GM23338 (cell line): ENCODE results near the gene LRRIQ4. TPM values are rescaled to one million over a fixed set of nuclear protein-coding genes. Genes with fewer than 3 reads are reported as not detected.

Source experiments
- ATAC-seq: fragments of 200-7000 bp; cut with Tn5 transposase; 3 replicates; pipeline ENCODE4 v1.9.1; 2020
- DNase-seq: peaks from one replicate; pipeline ENCODE4 v3.0.0-alpha.2; 2015; ENCODE audit warnings: low spot score
- H2AFZ ChIP-seq: fragments of 200-600 bp; sonication (generic); 2 replicates; pipeline ENCODE4 v1.8.0; 2016; ENCODE audit warnings: antibody characterized with exemption, mild to moderate bottlenecking, moderate library complexity
- H3F3A ChIP-seq: fragments of 200-600 bp; sonication (generic); replicated peaks from 2 replicates; pipeline ENCODE4 v1.8.0; 2017; ENCODE audit warnings: antibody characterized with exemption, mixed run types, low read depth
- H3K27ac ChIP-seq: fragments of 200-600 bp; sonication (generic); 2 replicates; pipeline ENCODE4 v1.6.1; 2016; ENCODE audit warnings: low read depth
- H3K27me3 ChIP-seq: fragments of 200-600 bp; sonication (generic); 2 replicates; pipeline ENCODE4 v1.8.0; 2016; ENCODE audit warnings: mild to moderate bottlenecking, mixed run types, moderate library complexity; ENCODE audit not compliant: insufficient read depth
- H3K36me3 ChIP-seq: fragments of 200-600 bp; sonication (generic); 2 replicates; pipeline ENCODE4 v1.8.0; 2016; ENCODE audit warnings: mild to moderate bottlenecking; ENCODE audit not compliant: insufficient read depth
- H3K4me1 ChIP-seq: fragments of 200-600 bp; sonication (generic); 2 replicates; pipeline ENCODE4 v1.8.0; 2016; ENCODE audit warnings: mild to moderate bottlenecking, moderate library complexity; ENCODE audit not compliant: insufficient read depth
- H3K4me2 ChIP-seq: fragments of 200-600 bp; sonication (generic); 2 replicates; pipeline ENCODE4 v1.7.1; 2017; ENCODE audit warnings: mixed run types
- H3K4me3 ChIP-seq: fragments of 200-600 bp; sonication (generic); 2 replicates; pipeline ENCODE4 v1.6.1; 2016; ENCODE audit warnings: mixed run types
- H3K79me2 ChIP-seq: fragments of 200-600 bp; sonication (generic); replicated peaks from 2 replicates; pipeline ENCODE4 v1.8.0; 2017; ENCODE audit warnings: mild to moderate bottlenecking; ENCODE audit not compliant: insufficient read depth
- H3K9me2 ChIP-seq: fragments of 200-600 bp; sonication (generic); 2 replicates; pipeline ENCODE4 v1.8.0; 2017; ENCODE audit not compliant: insufficient read depth
- H4K20me1 ChIP-seq: fragments of 200-600 bp; sonication (generic); replicated peaks from 2 replicates; pipeline ENCODE4 v1.8.0; 2017; ENCODE audit warnings: mild to moderate bottlenecking; ENCODE audit not compliant: insufficient read depth
- H3K27ac Mint-ChIP-seq: 2 replicates; pipeline ENCODE4 v1.8.0; 2020; ENCODE audit warnings: inconsistent platforms, mild to moderate bottlenecking, moderate library complexity, mixed read lengths
- H3K27me3 Mint-ChIP-seq: 3 replicates; pipeline ENCODE4 v1.8.0; 2022; ENCODE audit warnings: low read depth, mild to moderate bottlenecking, moderate library complexity, mixed read lengths, inconsistent platforms; ENCODE audit not compliant: insufficient read depth, poor library complexity
- H3K36me3 Mint-ChIP-seq: 3 replicates; pipeline ENCODE4 v1.8.0; 2021; ENCODE audit warnings: low read depth, mild to moderate bottlenecking, inconsistent platforms, moderate library complexity, mixed read lengths
- H3K4me1 Mint-ChIP-seq: 3 replicates; pipeline ENCODE4 v1.8.0; 2020; ENCODE audit warnings: mild to moderate bottlenecking, inconsistent platforms, mixed read lengths
- H3K4me3 Mint-ChIP-seq: 3 replicates; pipeline ENCODE4 v1.8.0; 2021; ENCODE audit warnings: moderate library complexity, mild to moderate bottlenecking, inconsistent platforms, mixed read lengths
- H3K9me3 Mint-ChIP-seq: 3 replicates; pipeline ENCODE4 v1.8.0; 2020; ENCODE audit warnings: moderate library complexity, mild to moderate bottlenecking, inconsistent platforms, mixed read lengths
- CREB1 ChIP-seq: fragments of 250-450 bp; sonication (Bioruptor Pico); IDR thresholded peaks from 2 replicates; pipeline ENCODE4 v1.5.0; 2020; ENCODE audit warnings: low read depth, mild to moderate bottlenecking, moderate library complexity
- EZH2phosphoT487 ChIP-seq: fragments of 200-600 bp; sonication (generic); IDR thresholded peaks from one replicate; pipeline ENCODE4 v1.8.1; 2018; ENCODE audit warnings: antibody characterized with exemption; ENCODE audit not compliant: unreplicated experiment
- JUNB ChIP-seq: IDR thresholded peaks from one replicate; pipeline ENCODE4 v1.6.1; 2016; ENCODE audit warnings: antibody characterized with exemption; ENCODE audit not compliant: unreplicated experiment
- POLR2AphosphoS5 ChIP-seq: IDR thresholded peaks from 2 replicates; pipeline ENCODE4 v1.6.1; 2016; ENCODE audit warnings: antibody characterized with exemption, low read depth
- STAT1 ChIP-seq: IDR thresholded peaks from one replicate; pipeline ENCODE4 v1.6.1; 2016; ENCODE audit warnings: antibody characterized with exemption; ENCODE audit not compliant: unreplicated experiment
- ZNF114 ChIP-seq: fragments of 250-450 bp; sonication (Bioruptor Pico); IDR thresholded peaks from 2 replicates; pipeline ENCODE4 v1.5.0; 2020; ENCODE audit warnings: mild to moderate bottlenecking, moderate library complexity
- polyA plus RNA-seq: library from polyadenylated mRNA; unstranded; fragments of >200 nt; fragmentation: Nextera tagmentation; extraction: Ambion mirVana; gene quantifications from 2 replicates; pipeline ENCODE4 v1.2.1, GENCODE V29; 2016
- total RNA-seq: library from RNA; depleted of rRNA; stranded (reverse); fragments of >200 nt; shearing (Covaris generic); gene quantifications from 2 replicates; pipeline ENCODE4 v1.2.3, GENCODE V29; 2014
- TF ChIP-seq, protein P1 (sequence below): fragments of 250-450 bp; sonication (Bioruptor Pico); IDR thresholded peaks from 2 replicates; pipeline ENCODE4 v1.5.0; 2020; ENCODE audit warnings: mild to moderate bottlenecking, moderate library complexity
- TF ChIP-seq, protein P2 (sequence below), 2 experiments: fragments of 200-600 bp in 1 of 2; sonication (generic) in 1 of 2; conservative IDR thresholded peaks; 2 replicates each; pipeline versions ENCODE4 v1.5.1 to v1.6.1; 2016 to 2017; ENCODE audit warnings: antibody characterized with exemption in 2 of 2, low read depth in 2 of 2, mild to moderate bottlenecking in 2 of 2, moderate library complexity in 1 of 2
- TF ChIP-seq, protein P3 (sequence below): IDR thresholded peaks from one replicate; pipeline ENCODE4 v1.6.1; 2018; ENCODE audit warnings: antibody characterized with exemption; ENCODE audit not compliant: unreplicated experiment

Gene LRRIQ4
- total and polyA plus RNA-seq, 2 experiments from 2014 or later = 0.29 TPM; not detected in 1

DNA sequence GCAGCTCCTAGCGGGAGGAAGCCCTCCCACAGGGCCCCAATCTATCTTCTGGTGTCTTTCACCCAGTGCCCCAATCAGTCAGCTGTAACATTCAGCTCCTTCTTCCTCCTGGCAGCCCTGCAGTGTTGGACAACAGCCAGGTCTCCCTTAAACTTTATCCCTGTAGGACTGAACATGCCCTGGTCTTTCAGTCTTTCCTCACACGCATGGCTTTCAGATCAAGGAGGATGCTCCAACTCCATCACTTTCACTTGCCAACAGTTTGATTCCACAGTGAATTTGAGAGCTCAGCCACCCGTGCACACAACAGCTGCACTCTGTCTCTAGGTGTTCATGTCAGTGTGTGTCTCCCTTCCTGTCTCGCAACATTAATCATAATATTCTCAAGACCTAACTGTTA, 28.5 kb downstream of the LRRIQ4 start:
- H3K4me3 Mint-ChIP-seq = no peak overlapping the region
- H3K4me2 ChIP-seq = no peak overlapping the region
- H3K36me3 ChIP-seq = no peaks in the 10 kb centered on the region
- H3F3A ChIP-seq = no peaks in the 10 kb centered on the region
- H3K79me2 ChIP-seq = no peaks in the 10 kb centered on the region
- peaks cover 8% of the 10 kb centered on the region for H3K4me1 Mint-ChIP-seq
- ATAC-seq (no peak), DNase-seq (no peak)
- TF ChIP-seq, protein P1, sequence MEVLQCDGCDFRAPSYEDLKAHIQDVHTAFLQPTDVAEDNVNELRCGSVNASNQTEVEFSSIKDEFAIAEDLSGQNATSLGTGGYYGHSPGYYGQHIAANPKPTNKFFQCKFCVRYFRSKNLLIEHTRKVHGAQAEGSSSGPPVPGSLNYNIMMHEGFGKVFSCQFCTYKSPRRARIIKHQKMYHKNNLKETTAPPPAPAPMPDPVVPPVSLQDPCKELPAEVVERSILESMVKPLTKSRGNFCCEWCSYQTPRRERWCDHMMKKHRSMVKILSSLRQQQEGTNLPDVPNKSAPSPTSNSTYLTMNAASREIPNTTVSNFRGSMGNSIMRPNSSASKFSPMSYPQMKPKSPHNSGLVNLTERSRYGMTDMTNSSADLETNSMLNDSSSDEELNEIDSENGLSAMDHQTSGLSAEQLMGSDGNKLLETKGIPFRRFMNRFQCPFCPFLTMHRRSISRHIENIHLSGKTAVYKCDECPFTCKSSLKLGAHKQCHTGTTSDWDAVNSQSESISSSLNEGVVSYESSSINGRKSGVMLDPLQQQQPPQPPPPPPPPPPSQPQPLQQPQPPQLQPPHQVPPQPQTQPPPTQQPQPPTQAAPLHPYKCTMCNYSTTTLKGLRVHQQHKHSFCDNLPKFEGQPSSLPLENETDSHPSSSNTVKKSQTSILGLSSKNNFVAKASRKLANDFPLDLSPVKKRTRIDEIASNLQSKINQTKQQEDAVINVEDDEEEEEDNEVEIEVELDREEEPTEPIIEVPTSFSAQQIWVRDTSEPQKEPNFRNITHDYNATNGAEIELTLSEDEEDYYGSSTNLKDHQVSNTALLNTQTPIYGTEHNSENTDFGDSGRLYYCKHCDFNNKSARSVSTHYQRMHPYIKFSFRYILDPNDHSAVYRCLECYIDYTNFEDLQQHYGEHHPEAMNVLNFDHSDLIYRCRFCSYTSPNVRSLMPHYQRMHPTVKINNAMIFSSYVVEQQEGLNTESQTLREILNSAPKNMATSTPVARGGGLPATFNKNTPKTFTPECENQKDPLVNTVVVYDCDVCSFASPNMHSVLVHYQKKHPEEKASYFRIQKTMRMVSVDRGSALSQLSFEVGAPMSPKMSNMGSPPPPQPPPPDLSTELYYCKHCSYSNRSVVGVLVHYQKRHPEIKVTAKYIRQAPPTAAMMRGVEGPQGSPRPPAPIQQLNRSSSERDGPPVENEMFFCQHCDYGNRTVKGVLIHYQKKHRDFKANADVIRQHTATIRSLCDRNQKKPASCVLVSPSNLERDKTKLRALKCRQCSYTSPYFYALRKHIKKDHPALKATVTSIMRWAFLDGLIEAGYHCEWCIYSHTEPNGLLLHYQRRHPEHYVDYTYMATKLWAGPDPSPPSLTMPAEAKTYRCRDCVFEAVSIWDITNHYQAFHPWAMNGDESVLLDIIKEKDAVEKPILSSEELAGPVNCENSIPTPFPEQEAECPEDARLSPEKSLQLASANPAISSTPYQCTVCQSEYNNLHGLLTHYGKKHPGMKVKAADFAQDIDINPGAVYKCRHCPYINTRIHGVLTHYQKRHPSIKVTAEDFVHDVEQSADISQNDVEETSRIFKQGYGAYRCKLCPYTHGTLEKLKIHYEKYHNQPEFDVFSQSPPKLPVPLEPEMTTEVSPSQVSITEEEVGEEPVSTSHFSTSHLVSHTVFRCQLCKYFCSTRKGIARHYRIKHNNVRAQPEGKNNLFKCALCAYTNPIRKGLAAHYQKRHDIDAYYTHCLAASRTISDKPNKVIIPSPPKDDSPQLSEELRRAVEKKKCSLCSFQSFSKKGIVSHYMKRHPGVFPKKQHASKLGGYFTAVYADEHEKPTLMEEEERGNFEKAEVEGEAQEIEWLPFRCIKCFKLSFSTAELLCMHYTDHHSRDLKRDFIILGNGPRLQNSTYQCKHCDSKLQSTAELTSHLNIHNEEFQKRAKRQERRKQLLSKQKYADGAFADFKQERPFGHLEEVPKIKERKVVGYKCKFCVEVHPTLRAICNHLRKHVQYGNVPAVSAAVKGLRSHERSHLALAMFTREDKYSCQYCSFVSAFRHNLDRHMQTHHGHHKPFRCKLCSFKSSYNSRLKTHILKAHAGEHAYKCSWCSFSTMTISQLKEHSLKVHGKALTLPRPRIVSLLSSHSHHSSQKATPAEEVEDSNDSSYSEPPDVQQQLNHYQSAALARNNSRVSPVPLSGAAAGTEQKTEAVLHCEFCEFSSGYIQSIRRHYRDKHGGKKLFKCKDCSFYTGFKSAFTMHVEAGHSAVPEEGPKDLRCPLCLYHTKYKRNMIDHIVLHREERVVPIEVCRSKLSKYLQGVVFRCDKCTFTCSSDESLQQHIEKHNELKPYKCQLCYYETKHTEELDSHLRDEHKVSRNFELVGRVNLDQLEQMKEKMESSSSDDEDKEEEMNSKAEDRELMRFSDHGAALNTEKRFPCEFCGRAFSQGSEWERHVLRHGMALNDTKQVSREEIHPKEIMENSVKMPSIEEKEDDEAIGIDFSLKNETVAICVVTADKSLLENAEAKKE (CRISPR knock-in tag) = no peak
- TF ChIP-seq ZNF114 (CRISPR knock-in tag) (no peak), EZH2phosphoT487 (no peak), POLR2AphosphoS5 (no peak), JUNB (no peak), STAT1 (no peak), CREB1 (CRISPR knock-in tag) (no peak)
- TF ChIP-seq, protein P2, sequence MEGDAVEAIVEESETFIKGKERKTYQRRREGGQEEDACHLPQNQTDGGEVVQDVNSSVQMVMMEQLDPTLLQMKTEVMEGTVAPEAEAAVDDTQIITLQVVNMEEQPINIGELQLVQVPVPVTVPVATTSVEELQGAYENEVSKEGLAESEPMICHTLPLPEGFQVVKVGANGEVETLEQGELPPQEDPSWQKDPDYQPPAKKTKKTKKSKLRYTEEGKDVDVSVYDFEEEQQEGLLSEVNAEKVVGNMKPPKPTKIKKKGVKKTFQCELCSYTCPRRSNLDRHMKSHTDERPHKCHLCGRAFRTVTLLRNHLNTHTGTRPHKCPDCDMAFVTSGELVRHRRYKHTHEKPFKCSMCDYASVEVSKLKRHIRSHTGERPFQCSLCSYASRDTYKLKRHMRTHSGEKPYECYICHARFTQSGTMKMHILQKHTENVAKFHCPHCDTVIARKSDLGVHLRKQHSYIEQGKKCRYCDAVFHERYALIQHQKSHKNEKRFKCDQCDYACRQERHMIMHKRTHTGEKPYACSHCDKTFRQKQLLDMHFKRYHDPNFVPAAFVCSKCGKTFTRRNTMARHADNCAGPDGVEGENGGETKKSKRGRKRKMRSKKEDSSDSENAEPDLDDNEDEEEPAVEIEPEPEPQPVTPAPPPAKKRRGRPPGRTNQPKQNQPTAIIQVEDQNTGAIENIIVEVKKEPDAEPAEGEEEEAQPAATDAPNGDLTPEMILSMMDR (conservative IDR thresholded peaks at IDR 0.05; ENCODE audit: low read depth in 2 of 2) = no peak
- TF ChIP-seq, protein P3, sequence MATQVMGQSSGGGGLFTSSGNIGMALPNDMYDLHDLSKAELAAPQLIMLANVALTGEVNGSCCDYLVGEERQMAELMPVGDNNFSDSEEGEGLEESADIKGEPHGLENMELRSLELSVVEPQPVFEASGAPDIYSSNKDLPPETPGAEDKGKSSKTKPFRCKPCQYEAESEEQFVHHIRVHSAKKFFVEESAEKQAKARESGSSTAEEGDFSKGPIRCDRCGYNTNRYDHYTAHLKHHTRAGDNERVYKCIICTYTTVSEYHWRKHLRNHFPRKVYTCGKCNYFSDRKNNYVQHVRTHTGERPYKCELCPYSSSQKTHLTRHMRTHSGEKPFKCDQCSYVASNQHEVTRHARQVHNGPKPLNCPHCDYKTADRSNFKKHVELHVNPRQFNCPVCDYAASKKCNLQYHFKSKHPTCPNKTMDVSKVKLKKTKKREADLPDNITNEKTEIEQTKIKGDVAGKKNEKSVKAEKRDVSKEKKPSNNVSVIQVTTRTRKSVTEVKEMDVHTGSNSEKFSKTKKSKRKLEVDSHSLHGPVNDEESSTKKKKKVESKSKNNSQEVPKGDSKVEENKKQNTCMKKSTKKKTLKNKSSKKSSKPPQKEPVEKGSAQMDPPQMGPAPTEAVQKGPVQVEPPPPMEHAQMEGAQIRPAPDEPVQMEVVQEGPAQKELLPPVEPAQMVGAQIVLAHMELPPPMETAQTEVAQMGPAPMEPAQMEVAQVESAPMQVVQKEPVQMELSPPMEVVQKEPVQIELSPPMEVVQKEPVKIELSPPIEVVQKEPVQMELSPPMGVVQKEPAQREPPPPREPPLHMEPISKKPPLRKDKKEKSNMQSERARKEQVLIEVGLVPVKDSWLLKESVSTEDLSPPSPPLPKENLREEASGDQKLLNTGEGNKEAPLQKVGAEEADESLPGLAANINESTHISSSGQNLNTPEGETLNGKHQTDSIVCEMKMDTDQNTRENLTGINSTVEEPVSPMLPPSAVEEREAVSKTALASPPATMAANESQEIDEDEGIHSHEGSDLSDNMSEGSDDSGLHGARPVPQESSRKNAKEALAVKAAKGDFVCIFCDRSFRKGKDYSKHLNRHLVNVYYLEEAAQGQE = no peak
- no peak overlapping the region for H3K27ac Mint-ChIP-seq
- peaks cover 7% of the 10 kb centered on the region; the same call in 1 of the 2 replicates for H3K4me1 ChIP-seq
- H3K4me3 ChIP-seq = no peak overlapping the region
- H3K36me3 Mint-ChIP-seq = no peaks in the 10 kb centered on the region
- H3K9me3 Mint-ChIP-seq = no peaks in the 10 kb centered on the region; the same call in 2 of the 3 replicates
- H3K27ac ChIP-seq = no peak overlapping the region
- H3K9me2 ChIP-seq = no peaks in the 10 kb centered on the region
- no peaks in the 10 kb centered on the region for H3K27me3 Mint-ChIP-seq
- no peaks in the 10 kb centered on the region for H4K20me1 ChIP-seq
- H2AFZ ChIP-seq = no peak overlapping the region
- H3K27me3 ChIP-seq = no peaks in the 10 kb centered on the region
